Measurements from ENCODE around the gene SNRNP40.

Gene SNRNP40

GRCh38 chr1:31258581-31258980 lies 38.0 kb downstream of the SNRNP40 start:
- Mint-ChIP-seq H3K9me3 (ENCODE audit: low read depth) (no peaks in the 10 kb centered on the region), H3K27me3 (no peaks in the 10 kb centered on the region), H3K4me1 (ENCODE audit: low read depth) (no peaks in the 10 kb centered on the region), H3K27ac (no peak overlapping the region), H3K36me3 (peaks cover 10% of the 10 kb centered on the region), H3K4me3 (no peak overlapping the region)

- Mint-ChIP-seq H3K9me3 (ENCODE audit: low read depth) (no peaks in the 10 kb centered on the region), H3K4me3 (no peak overlapping the region), H3K4me1 (ENCODE audit: low read depth) (no peaks in the 10 kb centered on the region), H3K36me3 (peaks cover 10% of the 10 kb centered on the region), H3K27ac (no peak overlapping the region), H3K27me3 (no peaks in the 10 kb centered on the region)
Measured at GRCh38 chr1:31257213-31257612, 39.4 kb downstream of the SNRNP40 start.

DNA sequence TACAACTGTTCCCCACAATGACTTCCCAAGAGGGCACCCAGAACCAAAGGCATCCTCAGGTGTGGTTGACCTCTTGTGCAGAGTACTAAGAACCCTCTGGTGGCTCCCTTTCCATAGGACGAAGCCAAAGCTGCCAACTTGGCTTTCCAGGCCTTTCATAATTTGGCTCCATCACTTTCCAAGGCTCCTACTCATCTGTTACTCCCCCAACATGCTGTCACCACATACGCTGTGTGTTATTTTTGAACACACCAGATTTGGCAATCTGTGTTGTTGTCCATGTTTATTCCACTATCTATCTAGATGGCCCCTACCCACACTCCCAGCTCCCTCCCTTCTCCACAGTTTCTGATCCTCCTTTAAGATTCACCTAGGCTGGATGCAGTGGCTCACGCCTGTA lies 46.7 kb downstream of the SNRNP40 start:
- no peak overlapping the region for H3K27ac Mint-ChIP-seq
- no peaks in the 10 kb centered on the region for H3K36me3 Mint-ChIP-seq
- H3K4me1 Mint-ChIP-seq (ENCODE audit: low read depth) = no peaks in the 10 kb centered on the region
- H3K9me3 Mint-ChIP-seq (ENCODE audit: low read depth) = no peaks in the 10 kb centered on the region
- no peak overlapping the region for H3K4me3 Mint-ChIP-seq
- H3K27me3 Mint-ChIP-seq = no peaks in the 10 kb centered on the region

DNA sequence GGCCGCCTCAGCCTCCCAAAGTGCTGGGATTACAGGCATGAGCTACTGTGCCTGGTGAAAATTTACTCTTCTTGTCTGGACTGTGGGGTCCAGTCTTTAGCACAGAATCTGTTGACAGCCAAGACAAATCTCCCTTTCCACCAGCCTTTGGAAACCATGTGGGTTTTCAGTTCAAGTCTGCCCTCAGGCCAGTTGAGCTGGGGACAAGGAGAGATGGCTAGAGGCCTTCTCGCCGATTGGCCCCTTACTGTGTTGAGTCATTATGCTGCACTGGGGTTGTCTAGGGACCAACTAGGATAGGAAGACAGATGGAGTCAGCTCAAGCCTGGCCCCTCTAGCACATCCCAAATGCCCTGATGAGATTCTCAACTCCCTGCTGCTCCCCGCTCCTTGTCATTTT lies 48.3 kb downstream of the SNRNP40 start:
- H3K9me3 Mint-ChIP-seq (ENCODE audit: low read depth) = no peaks in the 10 kb centered on the region
- H3K4me1 Mint-ChIP-seq (ENCODE audit: low read depth) = no peaks in the 10 kb centered on the region
- H3K36me3 Mint-ChIP-seq = no peaks in the 10 kb centered on the region
- H3K4me3 Mint-ChIP-seq = no peak overlapping the region
- no peak overlapping the region for H3K27ac Mint-ChIP-seq
- no peaks in the 10 kb centered on the region for H3K27me3 Mint-ChIP-seq

GRCh38 chr1:31244326-31244725 lies 52.3 kb downstream of the SNRNP40 start:
- Mint-ChIP-seq H3K27ac (no peak overlapping the region), H3K4me1 (ENCODE audit: low read depth) (peaks cover 11% of the 10 kb centered on the region), H3K27me3 (peaks cover 8% of the 10 kb centered on the region), H3K4me3 (no peak overlapping the region), H3K9me3 (ENCODE audit: low read depth) (no peaks in the 10 kb centered on the region), H3K36me3 (no peaks in the 10 kb centered on the region)

GRCh38 chr1:31243501-31244286 lies 52.9 kb downstream of the SNRNP40 start:
- Mint-ChIP-seq H3K4me3 (no peak overlapping the region), H3K4me1 (ENCODE audit: low read depth) (peaks cover 15% of the 10 kb centered on the region), H3K36me3 (no peaks in the 10 kb centered on the region), H3K27me3 (peaks cover 12% of the 10 kb centered on the region), H3K9me3 (ENCODE audit: low read depth) (no peaks in the 10 kb centered on the region), H3K27ac (no peak overlapping the region)

DNA sequence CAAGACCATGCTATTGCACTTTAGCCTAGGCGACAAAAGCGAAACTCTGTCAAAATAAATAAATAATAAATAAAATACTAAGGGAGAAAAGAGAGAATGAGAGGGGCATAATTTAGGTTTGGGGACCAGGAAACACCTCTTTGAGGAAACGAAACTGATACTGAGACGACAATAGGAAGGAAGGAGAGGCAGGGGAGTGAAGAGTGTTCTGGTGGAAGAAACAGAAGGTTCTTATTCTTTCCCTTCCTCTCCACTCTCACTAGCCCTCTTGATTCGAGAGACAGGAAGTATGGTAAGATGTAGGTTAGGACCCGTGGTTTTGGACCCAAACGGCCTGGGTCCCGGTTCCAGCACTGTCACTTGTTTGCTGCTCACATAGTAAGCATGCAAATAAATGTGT lies 55.3 kb downstream of the SNRNP40 start:
- no peaks in the 10 kb centered on the region for H3K36me3 Mint-ChIP-seq

DNA sequence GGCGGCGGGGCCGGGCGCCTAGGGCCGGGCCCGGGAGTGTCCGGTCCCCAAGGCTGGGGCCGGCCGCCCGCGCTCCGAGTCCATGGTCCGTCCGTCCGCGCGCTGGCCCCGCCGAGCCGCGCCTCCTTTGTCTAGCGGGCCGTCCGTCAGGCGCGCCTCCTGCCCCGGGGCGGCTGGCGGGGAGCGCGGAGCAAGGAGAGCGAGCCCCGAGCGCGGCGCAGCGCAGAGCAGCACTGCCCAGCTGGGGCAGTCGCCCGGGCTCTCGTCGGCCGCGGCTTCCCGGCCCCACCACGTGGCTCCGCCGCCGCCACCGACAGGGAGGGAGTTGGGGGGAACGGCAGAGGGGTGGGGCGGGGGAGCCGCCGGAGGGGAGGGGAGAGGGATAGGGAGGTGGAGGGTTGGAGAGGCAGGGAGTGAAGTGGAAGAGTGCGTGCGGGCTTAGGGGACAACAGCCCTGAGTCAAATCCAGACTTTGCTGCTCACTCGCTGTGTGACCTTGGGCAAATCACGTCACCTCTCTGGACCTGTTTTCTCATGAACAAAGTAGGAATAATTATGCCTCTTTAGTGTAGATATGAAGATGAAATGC lies 56.8 kb downstream of the SNRNP40 start, which contains the start of gene NKAIN1:
Gene NKAIN1, minus strand, starts transcription at position 235 of the 589 bp plus-strand sequence. CDS start 340 bp downstream, outside the sequence.
- H3K36me3 Mint-ChIP-seq = no peaks in the 10 kb centered on the region
- peaks cover 17% of the 10 kb centered on the region for H3K4me1 Mint-ChIP-seq (ENCODE audit: low read depth)
- peaks cover 25% of the 10 kb centered on the region for H3K27me3 Mint-ChIP-seq
- H3K9me3 Mint-ChIP-seq (ENCODE audit: low read depth) = no peaks in the 10 kb centered on the region
- H3K27ac Mint-ChIP-seq = no peak within 1 kb of the TSS
- H3K4me3 Mint-ChIP-seq = peak within 1 kb of the TSS; percentile 73

More for the DNA sequence above, 55.3 kb downstream of the SNRNP40 start:
- Mint-ChIP-seq H3K4me3 (no peak overlapping the region), H3K27me3 (peaks cover 17% of the 10 kb centered on the region), H3K9me3 (ENCODE audit: low read depth) (no peaks in the 10 kb centered on the region), H3K4me1 (ENCODE audit: low read depth) (peaks cover 17% of the 10 kb centered on the region), H3K27ac (no peak overlapping the region)

- peaks cover 17% of the 10 kb centered on the region for H3K4me1 Mint-ChIP-seq (ENCODE audit: low read depth)
- H3K27ac Mint-ChIP-seq = no peak overlapping the region
- peak overlapping the region; percentile 73 for H3K4me3 Mint-ChIP-seq
- no peaks in the 10 kb centered on the region for H3K36me3 Mint-ChIP-seq
- H3K27me3 Mint-ChIP-seq = peaks cover 29% of the 10 kb centered on the region
- no peaks in the 10 kb centered on the region for H3K9me3 Mint-ChIP-seq (ENCODE audit: low read depth)
Measured at GRCh38 chr1:31238986-31239613, 57.5 kb downstream of the SNRNP40 start.

DNA sequence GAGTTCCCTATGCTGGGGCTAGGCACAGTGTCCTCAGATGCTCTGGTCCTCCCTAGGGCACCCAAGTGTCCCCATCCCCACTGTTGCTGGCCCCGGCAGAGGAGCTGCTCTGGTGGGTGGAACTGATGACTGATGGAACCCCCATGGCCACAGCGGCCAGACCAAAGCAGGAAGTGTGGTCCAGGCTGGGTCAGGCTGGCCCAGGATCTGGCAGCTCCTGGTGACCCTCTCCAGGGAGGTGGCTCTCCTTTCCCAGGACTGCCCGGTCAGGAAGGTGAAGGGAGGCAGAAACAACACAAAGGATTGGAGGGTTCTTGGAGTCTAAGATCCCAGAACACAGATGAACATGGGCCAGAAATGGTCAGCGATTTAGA lies 58.0 kb downstream of the SNRNP40 start:
- H3K4me1 Mint-ChIP-seq (ENCODE audit: low read depth) = peaks cover 17% of the 10 kb centered on the region
- no peaks in the 10 kb centered on the region for H3K9me3 Mint-ChIP-seq (ENCODE audit: low read depth)
- H3K27me3 Mint-ChIP-seq = peaks cover 29% of the 10 kb centered on the region
- H3K27ac Mint-ChIP-seq = no peak overlapping the region
- peak overlapping the region; percentile 73 for H3K4me3 Mint-ChIP-seq
- H3K36me3 Mint-ChIP-seq = no peaks in the 10 kb centered on the region

DNA sequence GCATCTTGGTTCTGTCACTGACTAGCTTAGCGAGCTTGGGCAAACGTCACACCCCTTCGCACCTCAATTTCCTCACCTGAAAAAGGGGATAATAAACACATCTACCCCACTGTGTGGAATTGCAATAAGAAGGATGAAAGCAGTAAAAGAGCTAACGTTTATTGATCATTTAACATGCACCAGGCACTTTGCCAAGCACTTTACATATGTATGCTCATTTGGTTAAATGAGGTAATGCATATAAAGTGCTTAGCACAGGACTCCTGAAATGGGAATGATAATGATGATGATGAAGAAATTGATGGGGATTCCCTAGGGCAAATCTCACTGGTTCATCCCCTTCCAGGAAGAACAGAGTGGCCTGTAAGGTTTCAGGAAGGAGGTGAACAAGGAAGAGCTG lies 61.7 kb downstream of the SNRNP40 start:
- H3K4me1 Mint-ChIP-seq (ENCODE audit: low read depth) = peaks cover 6% of the 10 kb centered on the region
- H3K27me3 Mint-ChIP-seq = peaks cover 20% of the 10 kb centered on the region
- no peak overlapping the region for H3K27ac Mint-ChIP-seq
- H3K36me3 Mint-ChIP-seq = no peaks in the 10 kb centered on the region
- H3K9me3 Mint-ChIP-seq (ENCODE audit: low read depth) = no peaks in the 10 kb centered on the region
- no peak overlapping the region for H3K4me3 Mint-ChIP-seq

DNA sequence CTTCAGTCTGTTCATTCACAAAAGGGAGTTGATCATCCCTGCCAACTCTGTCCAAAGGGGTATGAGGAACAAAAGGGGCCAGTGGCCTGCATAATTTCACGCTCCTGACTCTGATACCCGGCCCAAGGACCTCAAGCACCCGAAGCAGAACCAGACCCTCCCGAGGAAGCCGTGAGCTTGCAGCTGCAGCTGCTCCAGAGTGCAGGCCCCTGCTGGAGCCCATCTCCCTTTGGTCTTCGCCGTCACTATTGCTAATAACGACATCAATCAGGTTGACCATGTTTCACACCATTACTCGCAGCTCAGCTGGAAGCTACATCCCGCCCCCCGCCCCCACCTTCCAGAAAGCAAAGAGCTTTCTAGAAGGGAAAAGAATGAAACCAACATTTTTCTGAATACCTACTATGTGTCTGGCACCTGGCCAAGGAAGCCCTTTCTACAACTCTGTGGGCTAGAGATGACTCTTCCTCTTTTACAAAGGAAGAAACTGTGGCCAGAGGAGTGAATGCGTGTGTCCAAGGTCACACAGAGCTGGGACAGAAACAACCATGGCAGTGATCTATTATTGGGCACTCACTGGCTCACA lies 62.4 kb downstream of the SNRNP40 start:
- Mint-ChIP-seq H3K27me3 (peaks cover 20% of the 10 kb centered on the region), H3K4me1 (ENCODE audit: low read depth) (peaks cover 6% of the 10 kb centered on the region), H3K4me3 (no peak overlapping the region), H3K27ac (no peak overlapping the region), H3K36me3 (no peaks in the 10 kb centered on the region), H3K9me3 (ENCODE audit: low read depth) (no peaks in the 10 kb centered on the region)

DNA sequence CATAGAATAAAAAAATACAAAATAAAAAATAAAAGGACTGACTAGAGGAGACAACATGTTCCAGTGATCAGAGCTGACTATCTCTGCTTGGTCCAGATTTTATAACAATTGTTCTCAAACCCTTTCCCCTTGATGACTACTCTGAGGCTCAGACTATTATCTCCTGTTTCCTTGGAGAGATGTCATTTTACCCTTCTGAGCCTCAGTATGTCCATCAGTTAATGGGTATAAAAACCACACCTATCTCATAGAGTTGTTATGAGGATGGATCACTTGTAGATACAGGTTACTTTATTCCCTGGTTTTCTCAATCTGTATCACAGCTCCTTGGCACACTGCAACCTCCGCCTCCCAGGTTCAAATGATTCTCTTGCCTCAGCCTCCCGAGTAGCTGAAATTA lies 63.9 kb downstream of the SNRNP40 start:
- Mint-ChIP-seq H3K27ac (no peak overlapping the region), H3K27me3 (peaks cover 14% of the 10 kb centered on the region), H3K9me3 (ENCODE audit: low read depth) (no peaks in the 10 kb centered on the region), H3K36me3 (no peaks in the 10 kb centered on the region), H3K4me1 (ENCODE audit: low read depth) (no peaks in the 10 kb centered on the region), H3K4me3 (no peak overlapping the region)

GRCh38 chr1:31231802-31232201 lies 64.8 kb downstream of the SNRNP40 start:
- Mint-ChIP-seq H3K4me3 (no peak overlapping the region), H3K36me3 (no peaks in the 10 kb centered on the region), H3K27ac (no peak overlapping the region), H3K9me3 (ENCODE audit: low read depth) (no peaks in the 10 kb centered on the region), H3K27me3 (peaks cover 13% of the 10 kb centered on the region), H3K4me1 (ENCODE audit: low read depth) (no peaks in the 10 kb centered on the region)

GRCh38 chr1:31230378-31230777 lies 66.2 kb downstream of the SNRNP40 start:
- Mint-ChIP-seq H3K27me3 (peaks cover 10% of the 10 kb centered on the region), H3K4me3 (no peak overlapping the region), H3K36me3 (no peaks in the 10 kb centered on the region), H3K27ac (no peak overlapping the region), H3K4me1 (ENCODE audit: low read depth) (no peaks in the 10 kb centered on the region), H3K9me3 (ENCODE audit: low read depth) (no peaks in the 10 kb centered on the region)

Measured in activated naive CD8-positive, alpha-beta T cell (primary cell).